ENCODE results near the gene NCLN.
A peak's percentile ranks its signal among the peaks of the same experiment; 100 is the strongest.

NCLN gene

GRCh38 chr19:3236272-3236671 is 50.5 kb downstream of the NCLN start:
- in situ Hi-C loops (cut with HindIII; ENCODE audit: low pct_unique_long_range_greater_than_20kb, low sequenced_read_pairs) = no loop called here
- no peak for DNase-seq (ENCODE audit: low read depth in 1 of 2, low spot score in 1 of 2)
- TF ChIP-seq JUND (IDR thresholded peaks at IDR 0.05; ENCODE audit: low read depth) = no peak

- in situ Hi-C loops (cut with HindIII; ENCODE audit: low pct_unique_long_range_greater_than_20kb, low sequenced_read_pairs) = no loop called here
- TF ChIP-seq JUND (IDR thresholded peaks at IDR 0.05; ENCODE audit: low read depth) = no peak
- no peak for DNase-seq (ENCODE audit: low read depth in 1 of 2, low spot score in 1 of 2)
These were observed 52.4 kb downstream of the NCLN start for GRCh38 chr19:3238066-3238561.

GRCh38 chr19:3239367-3239766 is 53.6 kb downstream of the NCLN start:
- no peak for TF ChIP-seq JUND (IDR thresholded peaks at IDR 0.05; ENCODE audit: low read depth)
- in situ Hi-C loops (cut with HindIII; ENCODE audit: low pct_unique_long_range_greater_than_20kb, low sequenced_read_pairs) = no loop called here

GRCh38 chr19:3243819-3244700 is 58.3 kb downstream of the NCLN start:
- no peak for TF ChIP-seq JUND (IDR thresholded peaks at IDR 0.05; ENCODE audit: low read depth)
- DNase-seq (ENCODE audit: low read depth in 1 of 2, low spot score in 1 of 2) = peak in 1 of 2 experiments; percentile 88
- in situ Hi-C loops (cut with HindIII; ENCODE audit: low pct_unique_long_range_greater_than_20kb, low sequenced_read_pairs) = no loop called here

More at GRCh38 chr19:3239367-3239766, 53.6 kb downstream of the NCLN start:
- no peak for DNase-seq (ENCODE audit: low read depth in 1 of 2, low spot score in 1 of 2)

GRCh38 chr19:3245050-3245449 is 59.3 kb downstream of the NCLN start:
- DNase-seq (ENCODE audit: low read depth in 1 of 2, low spot score in 1 of 2) = no peak
- in situ Hi-C loops (cut with HindIII; ENCODE audit: low pct_unique_long_range_greater_than_20kb, low sequenced_read_pairs) = no loop called here
- TF ChIP-seq JUND (IDR thresholded peaks at IDR 0.05; ENCODE audit: low read depth) = no peak

GRCh38 chr19:3248728-3249326 is 63.1 kb downstream of the NCLN start:
- in situ Hi-C loops (cut with HindIII; ENCODE audit: low pct_unique_long_range_greater_than_20kb, low sequenced_read_pairs) = no loop called here
- no peak for DNase-seq (ENCODE audit: low read depth in 1 of 2, low spot score in 1 of 2)
- no peak for TF ChIP-seq JUND (IDR thresholded peaks at IDR 0.05; ENCODE audit: low read depth)

- in situ Hi-C loops (cut with HindIII; ENCODE audit: low pct_unique_long_range_greater_than_20kb, low sequenced_read_pairs) = no loop called here
- peak in 1 of 2 experiments; percentile 90 for DNase-seq (ENCODE audit: low read depth in 1 of 2, low spot score in 1 of 2)
- no peak for TF ChIP-seq JUND (IDR thresholded peaks at IDR 0.05; ENCODE audit: low read depth)
These were observed 63.7 kb downstream of the NCLN start for GRCh38 chr19:3249408-3249807.

GRCh38 chr19:3250675-3251074 is 64.9 kb downstream of the NCLN start:
- no peak for TF ChIP-seq JUND (IDR thresholded peaks at IDR 0.05; ENCODE audit: low read depth)
- DNase-seq (ENCODE audit: low read depth in 1 of 2, low spot score in 1 of 2) = peak in 1 of 2 experiments; percentile 36
- in situ Hi-C loops (cut with HindIII; ENCODE audit: low pct_unique_long_range_greater_than_20kb, low sequenced_read_pairs) = no loop called here

GRCh38 chr19:3251229-3251628 is 65.5 kb downstream of the NCLN start:
- in situ Hi-C loops (cut with HindIII; ENCODE audit: low pct_unique_long_range_greater_than_20kb, low sequenced_read_pairs) = no loop called here
- DNase-seq (ENCODE audit: low read depth in 1 of 2, low spot score in 1 of 2) = no peak
- TF ChIP-seq JUND (IDR thresholded peaks at IDR 0.05; ENCODE audit: low read depth) = no peak

- in situ Hi-C loops (cut with HindIII; ENCODE audit: low pct_unique_long_range_greater_than_20kb, low sequenced_read_pairs) = no loop called here
- TF ChIP-seq JUND (IDR thresholded peaks at IDR 0.05; ENCODE audit: low read depth) = no peak
- DNase-seq (ENCODE audit: low read depth in 1 of 2, low spot score in 1 of 2) = no peak
These were observed 66.9 kb downstream of the NCLN start for GRCh38 chr19:3252650-3253049.

- peak in 1 of 2 experiments; percentile 29 for DNase-seq (ENCODE audit: low read depth in 1 of 2, low spot score in 1 of 2)
- in situ Hi-C loops (cut with HindIII; ENCODE audit: low pct_unique_long_range_greater_than_20kb, low sequenced_read_pairs) = no loop called here
- TF ChIP-seq JUND (IDR thresholded peaks at IDR 0.05; ENCODE audit: low read depth) = no peak
These were observed 67.5 kb downstream of the NCLN start for GRCh38 chr19:3253270-3253669.

GRCh38 chr19:3254520-3254919 is 68.8 kb downstream of the NCLN start:
- in situ Hi-C loops (cut with HindIII; ENCODE audit: low pct_unique_long_range_greater_than_20kb, low sequenced_read_pairs) = no loop called here
- TF ChIP-seq JUND (IDR thresholded peaks at IDR 0.05; ENCODE audit: low read depth) = no peak
- no peak for DNase-seq (ENCODE audit: low read depth in 1 of 2, low spot score in 1 of 2)

- in situ Hi-C loops (cut with HindIII; ENCODE audit: low pct_unique_long_range_greater_than_20kb, low sequenced_read_pairs) = no loop called here
- no peak for DNase-seq (ENCODE audit: low read depth in 1 of 2, low spot score in 1 of 2)
- no peak for TF ChIP-seq JUND (IDR thresholded peaks at IDR 0.05; ENCODE audit: low read depth)
These were observed 71.3 kb downstream of the NCLN start for GRCh38 chr19:3257071-3257470.

All from T47D (cell line).